GM19463 (cell line): ENCODE results near the gene CIBAR2.
"Not testable (repeated sequence)": the region's sequence is repeated elsewhere in the genome, so short reads cannot be mapped to it uniquely, and the experiment has no call there.

ENCODE experiments used
- ATAC-seq: cut with Tn5 transposase; IDR thresholded peaks from one replicate; pipeline ENCODE4 v1.9.1; 2021; ENCODE audit warnings: mild to moderate bottlenecking, moderate library complexity; ENCODE audit not compliant: unreplicated experiment

Gene CIBAR2

GRCh38 chr16:85128079-85128837 lies 16.0 kb upstream of the CIBAR2 start:
- ATAC-seq, result no peak

GRCh38 chr16:85127379-85127723 lies 15.1 kb upstream of the CIBAR2 start:
- no peak for ATAC-seq

- no peak for ATAC-seq
These were observed 14.6 kb upstream of the CIBAR2 start for GRCh38 chr16:85126705-85127378.

- ATAC-seq, result no peak
These were observed 14.1 kb upstream of the CIBAR2 start for GRCh38 chr16:85126394-85126704.

DNA sequence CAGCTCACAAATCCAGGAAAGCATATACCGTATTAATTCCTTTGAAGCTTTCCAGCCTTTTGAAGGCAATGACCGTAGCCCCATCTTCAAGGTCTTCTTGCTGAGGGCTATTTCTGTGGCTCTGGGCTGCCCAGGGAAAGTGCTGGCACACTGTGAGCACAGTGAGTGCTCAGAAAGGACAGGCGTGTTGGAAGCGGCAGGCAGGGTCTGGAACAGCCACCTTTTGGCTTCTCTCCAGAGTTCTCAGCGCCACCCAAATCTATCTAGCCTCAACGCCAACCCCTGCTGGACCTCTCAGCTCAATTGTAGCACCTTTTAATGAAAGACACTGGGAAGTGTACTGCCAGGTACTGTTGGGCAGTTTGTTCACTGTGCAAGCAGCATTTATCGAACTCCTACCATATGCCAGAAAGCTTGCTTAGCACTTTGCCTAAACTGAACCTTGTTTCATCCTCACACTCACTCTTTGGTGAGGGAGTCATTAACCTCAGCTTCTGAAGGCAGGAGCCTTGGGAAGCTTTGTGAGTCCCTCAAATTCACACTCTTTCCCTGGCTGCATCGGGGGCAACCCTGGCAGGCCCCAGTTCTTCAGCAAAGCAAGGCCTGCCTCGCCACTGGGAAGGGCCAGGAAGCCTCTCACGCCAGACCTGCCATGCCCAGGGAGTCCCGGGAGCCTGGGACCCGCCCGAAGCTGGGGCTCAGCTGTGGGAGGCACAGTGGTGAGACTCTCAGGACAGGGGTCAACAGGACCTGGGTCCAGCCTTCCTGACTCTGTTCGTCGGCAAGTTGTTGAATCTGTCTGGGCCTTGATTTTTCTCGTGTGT lies 13.5 kb upstream of the CIBAR2 start:
- ATAC-seq, result no peak

- no peak for ATAC-seq
These were observed 12.5 kb upstream of the CIBAR2 start for GRCh38 chr16:85124636-85125346.

DNA sequence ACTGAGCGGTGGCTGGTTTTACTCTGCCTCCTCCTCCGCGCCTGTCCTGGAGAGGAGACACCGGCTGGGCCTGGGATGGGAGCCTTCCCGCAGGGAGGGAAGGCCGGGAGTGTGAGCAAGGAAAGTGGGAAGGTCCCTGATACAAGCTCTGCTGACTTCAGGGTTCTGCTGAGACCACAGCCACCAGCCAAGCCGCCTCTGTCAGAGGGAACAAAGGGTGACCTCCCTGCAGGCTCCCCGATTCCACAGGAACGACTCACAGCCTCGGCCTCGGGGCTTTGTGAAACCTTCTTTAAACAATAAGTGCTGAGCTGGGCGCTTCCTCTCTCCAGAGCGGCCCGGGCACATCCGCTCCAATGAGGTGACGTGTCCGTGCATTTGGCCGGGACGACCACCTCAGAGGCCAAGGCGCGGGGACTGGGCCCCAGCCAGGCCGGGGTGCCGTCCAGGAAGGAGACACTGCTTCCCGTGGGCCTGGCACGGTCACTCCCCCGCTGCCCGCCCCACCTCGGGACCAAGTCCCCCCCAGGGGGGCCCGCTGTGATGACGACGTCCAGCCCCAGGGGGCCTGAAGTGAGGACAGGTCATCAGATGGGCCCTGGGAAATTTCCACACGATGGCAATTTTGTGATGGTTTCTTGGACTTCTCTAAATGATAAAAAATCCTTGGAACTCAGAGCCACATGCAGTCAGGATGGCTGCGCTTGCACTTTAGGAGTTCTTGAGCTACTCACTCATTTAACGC lies 11.8 kb upstream of the CIBAR2 start:
- no peak for ATAC-seq

DNA sequence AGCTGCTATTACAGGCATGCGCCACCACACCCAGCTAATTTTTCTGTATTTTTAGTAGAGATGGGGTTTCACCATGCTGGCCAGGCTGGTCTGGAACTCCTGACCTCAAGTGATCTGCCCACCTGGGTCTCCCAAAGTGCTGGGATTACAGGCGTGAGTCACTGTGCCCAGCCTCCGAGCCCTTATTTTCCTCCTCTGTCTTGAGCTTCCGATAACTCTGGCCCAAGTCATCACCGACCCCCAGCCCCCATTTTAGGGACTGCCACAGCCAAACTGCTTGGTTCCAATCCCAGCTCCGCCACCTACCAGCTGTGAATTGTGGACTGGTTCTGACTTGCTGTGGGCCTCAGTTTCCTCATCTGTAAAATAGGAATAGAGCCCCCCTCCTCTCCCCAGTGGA lies 11.2 kb upstream of the CIBAR2 start:
- not testable (repeated sequence) for ATAC-seq

- ATAC-seq, result no peak
These were observed 7.7 kb upstream of the CIBAR2 start for GRCh38 chr16:85120006-85120340.

GRCh38 chr16:85117418-85117817 lies 5.1 kb upstream of the CIBAR2 start:
- no peak for ATAC-seq

- no peak for ATAC-seq
These were observed 2.8 kb upstream of the CIBAR2 start for GRCh38 chr16:85114909-85115567.

DNA sequence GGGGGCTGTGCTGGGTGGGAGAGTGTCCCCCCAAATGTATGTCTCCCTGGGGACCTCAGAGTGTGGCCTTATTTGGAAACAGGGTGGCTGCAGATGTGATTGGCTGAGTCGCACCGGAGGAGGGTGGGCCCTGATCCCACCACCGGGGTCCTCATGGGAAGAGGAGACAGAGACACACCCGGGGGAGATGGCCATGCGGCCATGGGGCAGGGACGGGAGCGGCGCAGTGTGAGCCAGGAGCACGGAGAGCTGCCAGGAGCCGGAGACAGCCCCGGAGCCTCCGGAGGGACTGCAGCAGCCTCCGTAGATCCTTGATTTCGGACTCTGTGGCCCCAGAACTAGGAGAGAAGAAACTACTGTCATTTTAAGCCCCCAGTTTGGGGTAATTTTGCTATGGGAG lies 1.6 kb upstream of the CIBAR2 start:
- ATAC-seq, result no peak

GRCh38 chr16:85113168-85113733 lies 979 bp upstream of the CIBAR2 start:
- no peak for ATAC-seq

DNA sequence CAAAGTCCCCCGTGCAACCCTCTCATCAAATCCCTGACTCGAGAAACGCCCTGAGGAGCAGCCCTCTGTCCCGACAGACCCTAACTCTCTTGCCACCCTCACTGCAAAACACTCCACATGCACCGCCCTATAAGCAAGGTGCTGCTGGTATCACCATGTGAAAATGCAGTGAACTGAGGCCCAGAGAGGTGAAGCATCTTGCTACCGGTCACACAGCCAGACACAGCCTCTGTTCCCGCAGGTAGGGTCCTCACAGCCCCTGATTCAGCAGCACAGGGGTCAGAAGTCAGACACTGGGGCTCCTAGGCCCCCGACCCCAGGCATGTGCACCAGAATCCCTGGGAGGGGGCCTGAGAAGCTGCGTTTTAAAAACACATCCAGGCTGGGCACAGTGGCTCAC lies 1.1 kb downstream of the CIBAR2 start:
- ATAC-seq, result no peak

- ATAC-seq, result no peak
These were observed 2.2 kb downstream of the CIBAR2 start for GRCh38 chr16:85110105-85110504.

DNA sequence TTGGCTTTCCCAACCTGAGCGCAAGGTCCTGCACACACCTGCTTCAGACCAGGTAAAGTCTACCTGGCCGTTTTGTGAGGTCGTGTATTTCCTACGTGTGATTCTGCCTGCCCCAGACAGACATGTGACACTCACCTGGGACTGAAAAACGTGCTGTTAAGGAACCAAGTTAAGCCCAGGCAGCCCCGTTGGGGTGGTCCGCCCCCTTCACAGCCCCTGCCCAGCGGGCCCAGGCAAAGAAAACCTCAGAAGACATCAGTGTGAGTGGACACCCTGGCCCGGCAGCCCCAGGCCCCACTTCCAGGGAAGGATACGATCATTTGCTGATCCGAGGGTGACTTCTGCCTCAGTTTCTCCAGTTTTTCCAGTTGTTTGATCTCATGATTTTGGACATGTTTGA lies 4.7 kb downstream of the CIBAR2 start:
- ATAC-seq, result no peak

- no peak for ATAC-seq
These were observed 5.2 kb downstream of the CIBAR2 start for GRCh38 chr16:85107083-85107482.

DNA sequence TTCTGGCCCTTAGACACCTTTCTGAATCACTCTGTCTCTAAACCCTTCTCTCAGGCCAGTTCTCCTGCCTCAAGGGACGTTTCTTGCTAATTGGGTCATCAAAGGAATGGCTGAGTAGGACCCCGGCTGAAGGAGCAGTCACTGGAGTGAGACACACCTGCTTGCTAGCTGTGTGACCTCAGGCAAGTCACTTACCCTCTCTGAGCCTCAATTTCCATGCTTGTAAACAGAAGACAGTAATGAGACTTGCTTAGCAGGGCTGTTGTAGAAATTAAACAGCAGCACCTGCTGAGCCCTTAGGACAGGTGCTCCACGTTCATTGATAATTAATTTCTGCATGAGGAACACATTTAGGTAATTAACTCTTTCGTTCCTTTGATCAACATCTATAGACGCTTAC lies 6.8 kb downstream of the CIBAR2 start:
- no peak for ATAC-seq

DNA sequence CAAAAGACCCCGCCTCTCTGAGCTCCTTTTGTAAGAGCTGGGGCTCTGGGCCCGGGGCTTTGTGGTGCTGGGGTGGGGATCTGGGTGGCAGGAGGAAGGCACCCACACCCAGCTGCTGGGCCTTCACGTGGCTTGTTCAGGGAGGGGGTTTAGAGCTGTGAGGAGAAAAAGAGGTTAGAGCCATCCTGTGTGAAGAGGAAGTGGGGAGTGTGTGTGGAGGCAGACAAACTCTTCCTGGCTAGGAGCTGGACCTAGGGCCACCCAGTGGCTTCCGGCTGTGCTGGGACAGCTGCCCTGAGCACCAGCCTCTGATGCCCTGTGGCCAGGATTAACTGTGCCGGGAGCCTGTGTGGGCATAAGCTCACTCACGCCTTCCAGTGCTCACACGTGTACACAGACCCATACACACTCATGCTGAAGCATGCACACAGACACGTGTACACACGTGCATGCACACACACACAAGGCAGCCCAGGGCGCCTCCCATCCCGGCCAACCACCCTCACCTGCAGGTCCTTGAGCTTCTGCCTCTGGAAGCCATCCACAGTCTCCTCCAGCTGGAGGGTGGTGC lies 7.4 kb downstream of the CIBAR2 start:
- no peak for ATAC-seq

- no peak for ATAC-seq
These were observed 8.1 kb downstream of the CIBAR2 start for GRCh38 chr16:85104147-85104546.
